Stimulated activated CD8-positive, alpha-beta memory T cell treated with anti-CD3 and anti-CD28 coated beads, Interleukin-12 subunit alpha, Interleukin-12 subunit beta, amount 100 ng/mL, for 24 hours (primary cell): ENCODE results near the gene KCNG2.

ENCODE experiments used
- DNase-seq: peaks from one replicate; pipeline ENCODE4 v3.0.0-alpha.2; 2020; ENCODE audit errors: extremely low read depth

The KCNG2 gene

GRCh38 chr18:79798999-79799370 lies 1.2 kb downstream of the KCNG2 start:
- DNase-seq, result no peak

DNA sequence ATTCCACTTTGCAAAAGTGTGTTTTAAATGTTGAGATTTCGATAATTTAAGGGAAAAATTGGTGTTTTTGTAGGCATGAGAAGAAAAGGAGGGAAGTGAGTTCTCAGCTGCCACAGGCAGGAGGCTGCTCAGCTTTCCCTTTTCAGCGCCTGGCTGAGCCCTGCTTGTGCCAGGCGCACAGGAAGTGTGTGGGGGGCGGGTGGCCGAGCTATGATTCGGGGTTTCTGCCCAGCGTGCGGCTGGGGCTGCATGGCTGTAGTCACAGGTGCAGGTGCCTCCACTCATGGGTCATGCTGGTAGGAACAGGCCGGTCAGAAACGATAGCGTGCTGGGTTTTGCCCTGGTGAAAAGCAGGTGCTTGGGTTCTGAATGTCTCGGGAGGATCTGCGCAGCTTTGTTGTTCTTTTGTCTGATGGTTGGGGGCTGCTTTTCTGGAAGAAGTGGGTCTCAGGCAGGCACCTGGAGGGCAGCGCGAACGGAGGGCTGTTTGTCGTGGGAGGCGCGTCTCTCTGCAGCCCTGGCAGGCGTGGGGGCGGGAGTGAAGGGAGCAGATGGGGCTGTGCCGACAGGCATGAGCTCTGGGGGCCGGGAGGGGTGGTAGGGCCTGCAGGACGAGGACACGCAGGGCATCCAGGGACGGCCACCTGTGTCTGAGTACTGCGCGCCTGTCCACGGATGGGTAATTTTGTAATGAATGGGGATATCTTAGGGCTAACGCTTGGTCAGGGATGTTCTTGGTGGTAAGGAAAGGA lies 2.1 kb downstream of the KCNG2 start:
- no peak for DNase-seq

DNA sequence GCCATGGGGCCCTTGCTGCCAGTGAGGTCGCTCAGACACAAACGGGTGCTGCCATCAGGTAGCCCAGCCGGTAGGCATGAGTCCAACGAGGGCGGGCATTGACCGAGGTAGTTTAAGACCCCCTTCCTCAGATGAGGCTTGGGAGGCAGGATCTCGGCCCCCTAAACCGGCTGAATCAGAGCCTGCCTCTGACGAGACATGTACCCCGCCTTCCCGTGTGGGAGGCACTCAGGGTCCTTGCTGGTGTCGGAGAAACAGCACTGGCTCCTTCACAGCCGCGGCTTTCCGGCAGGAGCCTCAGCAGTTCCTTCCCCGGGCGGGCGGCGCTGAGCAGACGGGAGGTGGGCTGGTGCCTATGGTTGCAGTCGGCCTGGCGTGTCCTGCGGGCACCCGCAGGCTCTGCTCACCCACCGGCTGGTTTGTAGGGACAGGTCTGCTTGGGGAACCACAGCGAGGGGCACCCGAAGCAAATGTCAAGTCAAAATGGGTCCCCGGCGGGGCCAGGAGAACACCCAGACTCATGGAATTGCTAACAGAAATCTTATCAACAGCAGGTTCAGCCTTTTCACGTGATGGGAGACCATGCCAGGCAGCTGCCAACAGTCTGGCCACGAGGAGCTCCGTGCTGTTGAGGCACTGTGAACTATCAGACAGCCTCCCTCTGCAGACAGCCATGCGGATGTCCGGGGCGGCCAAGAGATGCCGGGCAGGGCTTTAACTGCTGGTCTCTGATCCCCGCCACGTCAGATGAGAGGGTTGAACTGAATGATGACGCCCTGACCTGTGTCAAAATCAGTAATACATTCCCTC lies 2.8 kb downstream of the KCNG2 start:
- DNase-seq, result no peak

DNA sequence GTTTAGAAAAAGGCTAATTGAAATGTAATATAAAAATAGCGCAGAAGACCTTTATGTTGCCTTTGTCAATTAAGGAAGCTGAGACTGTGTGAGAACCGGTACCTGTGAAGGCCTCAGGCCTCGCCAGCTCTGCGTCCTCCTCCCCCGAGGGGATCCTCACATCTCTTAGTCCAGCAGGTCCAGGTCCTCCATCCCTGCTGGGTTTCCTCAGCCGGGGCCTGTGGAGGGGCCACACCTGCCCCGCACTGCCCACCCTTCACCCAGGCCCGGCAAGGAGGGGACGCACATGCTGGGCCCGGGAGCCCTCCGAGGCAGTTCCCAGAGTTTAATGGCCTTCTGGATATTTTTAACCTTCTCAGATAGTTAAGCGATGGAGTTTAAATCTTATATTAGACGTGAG lies 3.5 kb downstream of the KCNG2 start:
- DNase-seq, result no peak

DNA sequence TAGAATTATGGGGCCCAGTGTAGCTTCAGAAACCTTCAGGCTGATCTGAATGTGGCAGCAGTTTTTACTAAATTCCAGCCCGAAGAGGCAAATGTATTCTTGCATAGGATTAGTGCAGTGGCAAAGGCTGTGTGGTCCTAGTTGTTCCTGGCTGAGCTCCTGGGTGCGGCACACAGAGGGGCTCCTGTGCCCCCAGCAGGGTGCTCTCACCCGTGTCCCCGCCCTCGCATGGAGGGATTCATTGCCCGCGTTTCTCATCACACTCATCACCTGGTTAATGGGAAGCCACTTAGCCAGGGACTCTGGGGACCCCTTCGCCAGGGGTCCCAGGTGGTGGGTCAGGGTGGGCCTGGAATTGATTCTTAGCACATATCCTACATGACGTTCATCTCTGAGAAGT lies 3.9 kb downstream of the KCNG2 start:
- DNase-seq, result no peak

GRCh38 chr18:79802298-79802697 lies 4.6 kb downstream of the KCNG2 start:
- DNase-seq, result no peak

GRCh38 chr18:79803611-79804051 lies 5.9 kb downstream of the KCNG2 start:
- no peak for DNase-seq

GRCh38 chr18:79804130-79804787 lies 6.5 kb downstream of the KCNG2 start:
- DNase-seq, result no peak

GRCh38 chr18:79805211-79805887 lies 7.6 kb downstream of the KCNG2 start:
- DNase-seq, result no peak

DNA sequence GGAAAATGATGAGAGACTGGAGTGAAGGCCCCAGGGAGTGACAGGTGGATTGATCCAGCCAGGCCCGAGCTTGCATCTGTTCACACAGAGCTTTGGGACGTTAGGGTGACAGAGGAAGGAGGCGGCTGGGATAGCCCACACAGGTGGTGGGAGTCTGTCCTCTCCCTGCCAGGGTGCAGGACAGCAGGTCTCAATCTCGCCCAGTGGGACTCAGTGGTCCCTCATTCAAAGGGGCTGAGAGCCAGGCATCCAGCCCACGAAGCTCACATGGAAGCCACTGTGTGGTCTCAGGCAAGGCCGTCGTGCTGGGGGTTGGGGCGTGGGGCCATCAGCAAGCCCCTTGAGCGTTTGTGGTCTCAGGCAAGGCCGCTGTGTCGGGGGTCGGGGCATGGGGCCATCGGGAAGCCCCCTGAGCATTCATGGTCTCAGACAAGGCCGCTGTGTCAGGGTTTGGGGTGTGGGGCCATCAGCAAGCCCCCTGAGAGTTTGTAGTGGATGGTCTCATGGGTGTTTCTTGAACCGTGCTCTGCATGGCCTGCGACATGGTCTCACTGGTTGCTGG lies 8.3 kb downstream of the KCNG2 start:
- no peak for DNase-seq

- no peak for DNase-seq
Measured at GRCh38 chr18:79806976-79807841, 9.5 kb downstream of the KCNG2 start.

- DNase-seq, result no peak
Measured at GRCh38 chr18:79809482-79810192, 11.9 kb downstream of the KCNG2 start.

- DNase-seq, result no peak
Measured at GRCh38 chr18:79812052-79812451, 14.3 kb downstream of the KCNG2 start.

DNA sequence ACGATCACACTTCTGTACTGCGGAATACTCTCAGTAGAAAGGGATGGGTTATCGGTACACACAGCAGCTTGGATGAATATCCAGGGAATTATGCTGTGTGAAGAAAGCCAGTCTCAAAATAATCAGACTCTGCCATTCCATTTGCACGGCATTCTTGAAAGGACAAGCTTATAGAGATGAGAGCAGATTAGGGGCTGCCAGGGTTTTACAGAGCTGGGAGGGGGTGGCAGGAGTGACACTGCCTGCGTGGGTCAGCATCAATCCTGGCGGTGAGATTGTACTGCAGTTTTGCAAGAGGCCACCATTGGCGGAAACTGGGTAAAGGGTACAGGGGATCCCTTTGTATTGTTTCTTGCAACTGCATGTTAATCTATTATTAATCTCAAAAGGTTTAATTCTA lies 16.6 kb downstream of the KCNG2 start:
- no peak for DNase-seq

GRCh38 chr18:79815657-79816056 lies 17.9 kb downstream of the KCNG2 start:
- no peak for DNase-seq

DNA sequence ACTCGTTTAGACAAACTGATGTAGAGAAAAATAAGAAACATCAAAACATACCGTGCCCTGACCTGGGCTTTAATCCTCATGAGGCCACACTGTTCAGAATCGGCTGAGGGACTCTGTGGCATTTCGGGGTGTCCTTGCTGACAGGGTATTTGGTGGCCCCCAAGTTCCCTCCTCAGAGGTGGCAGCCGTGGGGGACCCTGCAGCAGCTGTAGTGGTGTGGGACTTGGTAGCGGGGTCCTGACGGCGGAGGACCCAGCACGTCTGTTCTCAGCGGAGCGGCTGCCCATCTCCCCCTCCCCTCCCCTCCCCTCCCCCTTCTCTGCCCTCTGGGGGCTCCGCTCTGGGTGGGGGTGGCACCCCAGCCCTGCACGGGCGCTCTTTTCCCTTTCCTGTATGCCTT lies 18.4 kb downstream of the KCNG2 start:
- DNase-seq, result no peak

DNA sequence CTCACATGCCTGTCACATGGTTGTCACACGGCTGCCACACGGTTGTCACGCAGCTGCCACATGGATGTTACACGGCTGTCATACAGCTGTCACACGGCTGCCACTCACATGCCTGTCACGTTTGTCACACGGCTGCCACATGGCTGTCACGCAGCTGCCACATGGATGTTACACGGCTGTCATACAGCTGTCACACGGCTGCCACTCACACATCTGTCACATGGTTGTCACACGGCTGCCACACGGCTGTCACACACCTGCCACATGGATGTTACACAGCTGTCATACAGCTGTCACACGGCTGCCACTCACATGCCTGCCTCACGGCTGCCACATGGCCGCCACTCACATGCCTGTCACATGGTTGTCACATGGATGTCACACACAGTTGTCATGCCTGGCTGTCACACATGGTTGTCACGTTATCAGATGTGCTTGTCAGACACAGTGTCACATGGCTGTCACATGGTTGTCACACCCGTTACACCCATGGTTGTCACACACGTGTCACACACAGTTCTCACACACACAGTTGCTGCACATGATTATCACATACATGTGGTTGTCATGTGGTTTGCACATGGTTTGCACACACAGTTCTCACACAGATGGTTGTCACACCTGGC lies 19.4 kb downstream of the KCNG2 start:
- DNase-seq, result no peak

DNA sequence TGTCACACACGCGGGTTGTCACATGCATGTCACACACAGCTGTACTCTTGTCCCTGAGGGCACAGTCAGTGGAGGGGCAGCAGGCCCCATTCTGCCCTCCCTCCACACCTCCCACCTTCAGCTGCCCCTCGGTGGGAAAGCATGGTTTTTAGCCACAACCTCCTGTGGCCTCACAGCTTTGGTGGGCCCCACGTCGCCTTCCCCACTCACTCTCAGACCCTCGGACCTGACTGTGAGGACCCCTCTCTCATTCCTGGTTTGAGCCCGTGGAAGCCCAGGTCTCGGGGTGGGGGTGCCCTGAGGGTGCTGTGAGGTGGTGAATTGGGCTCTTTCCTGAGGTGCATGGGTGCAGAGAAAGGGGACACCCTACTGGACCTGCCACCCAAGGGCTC lies 19.9 kb downstream of the KCNG2 start:
- DNase-seq, result no peak

GRCh38 chr18:79818036-79818435 lies 20.3 kb downstream of the KCNG2 start:
- no peak for DNase-seq

DNA sequence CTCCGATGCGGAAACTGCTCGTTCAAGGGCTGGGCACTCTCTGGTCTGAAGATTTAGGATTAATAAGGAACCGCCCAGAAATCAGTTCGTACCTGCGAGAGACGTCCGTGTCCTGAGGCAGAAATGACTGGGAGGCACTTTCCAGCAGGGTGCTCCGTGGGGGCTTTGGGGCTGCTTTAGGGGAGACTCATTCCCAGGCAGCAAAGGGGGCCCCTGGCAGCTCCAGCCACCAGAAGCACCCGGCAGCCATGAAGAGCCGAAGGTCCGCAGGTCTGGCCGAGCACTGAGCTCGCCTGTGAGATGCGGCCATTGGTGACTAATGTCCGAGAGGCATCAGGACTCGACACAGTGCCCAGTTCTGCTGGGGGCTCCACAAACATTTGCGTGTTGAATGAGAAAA lies 20.9 kb downstream of the KCNG2 start:
- DNase-seq, result no peak
